HepG2 (cell line): ENCODE results near the gene DNLZ. TPM values are rescaled to one million over a fixed set of nuclear protein-coding genes. Genes with fewer than 3 reads are reported as not detected.

Experiments
- ATAC-seq: fragments of 200-7000 bp; cut with Tn5 transposase; 3 replicates; pipeline ENCODE4 v1.9.1; 2020; ENCODE audit warnings: mild to moderate bottlenecking, moderate library complexity
- BruUV-seq: library from RNA; stranded (reverse); fragments of 400-500 nt; replicated peaks from 2 replicates; lab custom pipeline; 2021; lab: Mats Ljungman, UMichigan
- CTCF ChIA-PET: fragments of 300-600 bp; formaldehyde crosslinking; extraction: SDS; loops from one replicate; lab custom pipeline; 2021; ENCODE audit warnings: low total read pairs, inconsistent platforms, low intra/inter-chr PET ratio; lab: Yijun Ruan, JAX
- POLR2A ChIA-PET: fragments of 350-600 bp; sonication (Branson Sonifier 250); formaldehyde crosslinking; loops from one replicate; lab custom pipeline; 2020; ENCODE audit warnings: antibody characterized with exemption, inconsistent platforms; lab: Yijun Ruan, JAX
- DNase-seq: peaks from one replicate; pipeline ENCODE4 v3.0.0-alpha.2; 2015; ENCODE audit warnings: low spot score
- FAIRE-seq: peaks from 3 replicates; lab custom pipeline; 2011; peaks lifted over from hg19 to GRCh38; lab: Jason Lieb, UNC
- H2AFZ ChIP-seq: one replicate; pipeline ENCODE4 v1.6.1; 2011; ENCODE audit warnings: low read length, inconsistent platforms
- H3K27ac ChIP-seq: fragments of 300-600 bp; 3 replicates; pipeline ENCODE4 v1.8.0; 2011; ENCODE audit warnings: mixed run types, mild to moderate bottlenecking, mixed read lengths, low read length, inconsistent platforms; ENCODE audit not compliant: insufficient read depth; ENCODE audit errors: extremely low read length
- H3K27me3 ChIP-seq, 2 experiments: fragments of 200-600 bp in 1 of 2; 2 replicates in 1 of 2; 3 replicates in 1 of 2; pipeline versions ENCODE4 v1.6.0 to v1.8.0; 2011; ENCODE audit warnings: low read length in 2 of 2, mild to moderate bottlenecking in 2 of 2, moderate library complexity in 2 of 2, inconsistent platforms in 1 of 2; ENCODE audit not compliant: insufficient read depth in 2 of 2, control insufficient read depth in 1 of 2
- H3K36me3 ChIP-seq, 2 experiments: fragments of 200-600 bp in 1 of 2; replicated peaks in 1 of 2; 2 replicates in 1 of 2; 3 replicates in 1 of 2; pipeline versions ENCODE4 v1.5.1 to v1.8.0; 2011; ENCODE audit warnings: low read length in 2 of 2, inconsistent platforms in 1 of 2; ENCODE audit not compliant: insufficient read depth in 2 of 2, control insufficient read depth in 1 of 2
- H3K4me1 ChIP-seq: 2 replicates; pipeline ENCODE4 v1.5.1; 2012; ENCODE audit warnings: low read length, inconsistent platforms; ENCODE audit not compliant: insufficient read depth
- H3K4me2 ChIP-seq: 2 replicates; pipeline ENCODE4 v1.6.0; 2011; ENCODE audit warnings: low read depth, low read length, inconsistent platforms
- H3K4me3 ChIP-seq, 3 experiments: fragments of 200-600 bp in 1 of 3; sonication (generic), shearing (Covaris generic) in 1 of 3; replicated peaks in 1 of 3; 2 replicates each; pipeline ENCODE4 v1.5.1; 2011 to 2016; ENCODE audit warnings: low read length in 3 of 3, inconsistent platforms in 2 of 3, low read depth in 2 of 3, mild to moderate bottlenecking in 2 of 3, control low read depth in 1 of 3, mixed read lengths in 1 of 3; ENCODE audit not compliant: insufficient read depth in 1 of 3
- H3K79me2 ChIP-seq: one replicate; pipeline ENCODE4 v1.6.1; 2011; ENCODE audit warnings: low read length, inconsistent platforms; ENCODE audit not compliant: insufficient read depth
- H3K9ac ChIP-seq: 2 replicates; pipeline ENCODE4 v1.6.0; 2011; ENCODE audit warnings: mild to moderate bottlenecking, low read depth, low read length, inconsistent platforms; ENCODE audit not compliant: insufficient read depth
- H3K9me3 ChIP-seq: 2 replicates; pipeline ENCODE4 v1.5.1; 2012; ENCODE audit warnings: mild to moderate bottlenecking, low read length
- H4K20me1 ChIP-seq: 2 replicates; pipeline ENCODE4 v1.6.0; 2011; ENCODE audit warnings: inconsistent platforms, mild to moderate bottlenecking, low read length, moderate library complexity; ENCODE audit not compliant: insufficient read depth
- SRSF1 ChIP-seq: fragments of 200-400 bp; formaldehyde crosslinking; optimal IDR thresholded peaks from 2 replicates; pipeline ENCODE3; 2017; ENCODE audit warnings: mild to moderate bottlenecking, low read depth, low read length, moderate library complexity
- ZFP62 ChIP-seq: sonication (generic); formaldehyde crosslinking; IDR thresholded peaks from 2 replicates; pipeline ENCODE4 v1.4.0; 2020; ENCODE audit warnings: missing genetic modification reagents
- ZNF12 ChIP-seq: sonication (generic); formaldehyde crosslinking; IDR thresholded peaks from 2 replicates; pipeline ENCODE4 v1.5.0; 2020; ENCODE audit warnings: missing genetic modification reagents
- ZNF138 ChIP-seq: sonication (generic); formaldehyde crosslinking; IDR thresholded peaks from 2 replicates; pipeline ENCODE4 v1.5.0; 2020; ENCODE audit warnings: mild to moderate bottlenecking, low read depth, missing genetic modification reagents
- WGBS: methylation state at CpG from one replicate; pipeline ENCODE4 v1.1.6; 2017; ENCODE audit warnings: low lambda C conversion rate; 5-methylcytosine and 5-hydroxymethylcytosine counted together
- in situ Hi-C: cut with HindIII; loops from 2 replicates; pipeline ENCODE4 v1.10.0; 2017; ENCODE audit warnings: low pct_unique_long_range_greater_than_20kb; ENCODE audit not compliant: extremely low pct_ligation_motif_present
- intact Hi-C: fragments of 100-400 bp; cut with micrococcal nuclease; formaldehyde crosslinking; loops from one replicate; pipeline ENCODE4 v1.10.0; 2022; ENCODE audit not compliant: unreplicated experiment
- polyA plus RNA-seq, 8 experiments: library from polyadenylated mRNA; depleted of rRNA in 3 of 8; stranded (reverse) in 7 of 8; unstranded in 1 of 8; fragments of >200 nt; fragmentation: Illumina TruSeq in 4 of 8; extraction: Trizol in 4 of 8; gene quantifications; 2 replicates each; pipeline versions ENCODE4 v1.2.1 to v1.2.3, GENCODE V29; 2011 to 2016; ENCODE audit warnings: low read depth in 4 of 8, missing spikeins in 1 of 8, mixed read lengths in 1 of 8; ENCODE audit not compliant: insufficient read depth in 1 of 8
- total RNA-seq, 5 experiments: library from RNA; depleted of rRNA; stranded (reverse); fragments of >200 nt; fragmentation: Illumina TruSeq; extraction: Trizol; gene quantifications; 2 replicates each; pipeline ENCODE4 v1.2.3, GENCODE V29; 2016; ENCODE audit warnings: low read depth in 1 of 5
- TF ChIP-seq, protein P1 (sequence below): sonication (generic); formaldehyde crosslinking; IDR thresholded peaks from 2 replicates; pipeline ENCODE4 v1.8.0; 2022; ENCODE audit warnings: mild to moderate bottlenecking, missing genetic modification reagents, borderline replicate concordance
- TF ChIP-seq, protein P2 (sequence below): sonication (generic); formaldehyde crosslinking; IDR thresholded peaks from 2 replicates; pipeline ENCODE4 v1.4.0; 2020; ENCODE audit warnings: missing genetic modification reagents, borderline replicate concordance
- TF ChIP-seq, protein P3 (sequence below): sonication (generic); formaldehyde crosslinking; IDR thresholded peaks from 2 replicates; pipeline ENCODE4 v1.4.0; 2020; ENCODE audit warnings: missing genetic modification reagents
- TF ChIP-seq, protein P4 (sequence below): sonication (generic); formaldehyde crosslinking; IDR thresholded peaks from 2 replicates; pipeline ENCODE4 v1.4.0; 2020; ENCODE audit warnings: mild to moderate bottlenecking, low read depth, missing genetic modification reagents
- TF ChIP-seq, protein P5 (sequence below): sonication (generic); formaldehyde crosslinking; conservative IDR thresholded peaks from 2 replicates; pipeline ENCODE4 v1.4.0; 2020; ENCODE audit warnings: missing genetic modification reagents

The DNLZ gene
- total and polyA plus RNA-seq, 2 of the 13 experiments (the other 11 are each of a cell fraction or from before 2014, with no cell fraction given): 3.4 to 8.0 TPM

DNA sequence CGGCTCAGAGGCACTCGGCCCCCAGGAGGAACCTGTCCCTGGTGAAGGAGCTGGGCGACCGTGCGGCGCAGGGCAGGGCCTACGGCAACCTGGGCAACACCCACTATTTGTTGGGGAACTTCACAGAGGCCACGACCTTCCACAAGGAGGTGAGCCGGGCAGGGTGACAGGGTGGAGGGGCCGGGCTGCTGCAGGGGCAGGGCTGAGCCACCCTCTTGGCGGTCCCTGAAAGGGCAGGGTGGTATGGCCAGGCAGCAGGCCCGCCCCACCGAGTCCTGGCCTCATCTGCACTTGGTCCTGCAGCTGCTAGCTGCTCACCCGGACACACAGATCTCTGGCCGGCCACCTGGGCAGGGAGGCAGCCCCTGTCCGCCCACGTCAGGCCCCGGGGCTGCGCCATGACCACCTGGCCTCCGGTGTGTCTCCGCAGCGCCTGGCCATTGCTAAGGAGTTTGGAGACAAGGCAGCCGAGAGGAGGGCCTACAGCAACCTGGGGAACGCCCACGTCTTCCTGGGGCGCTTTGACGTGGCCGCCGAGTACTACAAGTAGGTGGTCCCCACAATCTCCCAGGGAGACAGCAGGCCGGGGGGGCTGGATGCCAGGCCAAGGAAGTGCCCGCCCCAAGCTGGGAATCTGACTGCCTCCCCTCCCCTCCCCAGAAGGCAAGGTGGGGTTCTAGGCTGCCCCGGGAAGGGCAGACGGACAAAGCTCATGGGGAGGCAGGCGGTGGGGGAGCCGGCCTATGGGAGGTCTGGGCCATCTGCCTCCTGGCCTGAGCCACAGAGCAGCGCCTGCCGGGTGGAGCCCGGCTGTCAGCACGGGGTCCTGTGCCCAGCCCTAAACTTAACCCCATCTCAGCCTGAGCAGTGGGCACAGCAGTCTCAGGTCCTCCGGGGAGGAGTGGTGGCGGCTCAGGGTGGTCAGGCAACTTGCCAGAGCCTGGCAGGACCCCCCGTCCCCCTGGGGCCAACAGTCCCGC lies 25.8 kb downstream of the DNLZ start:
- POLR2A ChIA-PET: interaction anchor here (1.0 kb wide), 1 partner anchor 8 kb away, joined by 4 read pairs; no protein-coding TSS in a partner anchor
- Histone ChIP-seq H4K20me1 (no peaks in the 10 kb centered on the region), H3K4me3 (no peak overlapping the region), H3K27ac (no peak overlapping the region), H3K4me1 (peaks cover 30% of the 10 kb centered on the region), H2AFZ (no peak overlapping the region), H3K4me2 (no peak overlapping the region), H3K9me3 (no peaks in the 10 kb centered on the region), H3K79me2 (no peaks in the 10 kb centered on the region), H3K36me3 (no peaks in the 10 kb centered on the region), H3K9ac (no peak overlapping the region), H3K27me3 (peaks cover 4 to 15% of the 10 kb centered on the region in 2 experiments; a peak in 3 of 5 replicates)
- in situ Hi-C loops: loop anchor here (25.0 kb wide), 1 partner anchor 300 kb away; no protein-coding TSS in a partner anchor
- no TSS peak for BruUV-seq
- FAIRE-seq (no peak), DNase-seq (no peak), ATAC-seq (no peak)
- 53% methylated on average over 6 of the region's 43 CpGs for WGBS
- CTCF ChIA-PET: no interaction called here
- intact Hi-C loops: loop anchor here (5.0 kb wide), 1 partner anchor 35 kb away; the partner anchor contains the start of gene CARD9
- TF ChIP-seq, protein P1, sequence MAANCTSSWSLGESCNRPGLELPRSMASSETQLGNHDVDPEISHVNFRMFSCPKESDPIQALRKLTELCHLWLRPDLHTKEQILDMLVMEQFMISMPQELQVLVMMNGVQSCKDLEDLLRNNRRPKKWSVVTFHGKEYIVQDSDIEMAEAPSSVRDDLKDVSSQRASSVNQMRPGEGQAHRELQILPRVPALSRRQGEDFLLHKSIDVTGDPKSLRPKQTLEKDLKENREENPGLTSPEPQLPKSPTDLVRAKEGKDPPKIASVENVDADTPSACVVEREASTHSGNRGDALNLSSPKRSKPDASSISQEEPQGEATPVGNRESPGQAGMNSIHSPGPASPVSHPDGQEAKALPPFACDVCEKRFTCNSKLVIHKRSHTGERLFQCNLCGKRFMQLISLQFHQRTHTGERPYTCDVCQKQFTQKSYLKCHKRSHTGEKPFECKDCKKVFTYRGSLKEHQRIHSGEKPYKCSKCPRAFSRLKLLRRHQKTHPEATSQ (CRISPR knock-in tag): no peak
- TF ChIP-seq, protein P2, sequence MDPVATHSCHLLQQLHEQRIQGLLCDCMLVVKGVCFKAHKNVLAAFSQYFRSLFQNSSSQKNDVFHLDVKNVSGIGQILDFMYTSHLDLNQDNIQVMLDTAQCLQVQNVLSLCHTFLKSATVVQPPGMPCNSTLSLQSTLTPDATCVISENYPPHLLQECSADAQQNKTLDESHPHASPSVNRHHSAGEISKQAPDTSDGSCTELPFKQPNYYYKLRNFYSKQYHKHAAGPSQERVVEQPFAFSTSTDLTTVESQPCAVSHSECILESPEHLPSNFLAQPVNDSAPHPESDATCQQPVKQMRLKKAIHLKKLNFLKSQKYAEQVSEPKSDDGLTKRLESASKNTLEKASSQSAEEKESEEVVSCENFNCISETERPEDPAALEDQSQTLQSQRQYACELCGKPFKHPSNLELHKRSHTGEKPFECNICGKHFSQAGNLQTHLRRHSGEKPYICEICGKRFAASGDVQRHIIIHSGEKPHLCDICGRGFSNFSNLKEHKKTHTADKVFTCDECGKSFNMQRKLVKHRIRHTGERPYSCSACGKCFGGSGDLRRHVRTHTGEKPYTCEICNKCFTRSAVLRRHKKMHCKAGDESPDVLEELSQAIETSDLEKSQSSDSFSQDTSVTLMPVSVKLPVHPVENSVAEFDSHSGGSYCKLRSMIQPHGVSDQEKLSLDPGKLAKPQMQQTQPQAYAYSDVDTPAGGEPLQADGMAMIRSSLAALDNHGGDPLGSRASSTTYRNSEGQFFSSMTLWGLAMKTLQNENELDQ (CRISPR knock-in tag): no peak
- TF ChIP-seq, protein P3, sequence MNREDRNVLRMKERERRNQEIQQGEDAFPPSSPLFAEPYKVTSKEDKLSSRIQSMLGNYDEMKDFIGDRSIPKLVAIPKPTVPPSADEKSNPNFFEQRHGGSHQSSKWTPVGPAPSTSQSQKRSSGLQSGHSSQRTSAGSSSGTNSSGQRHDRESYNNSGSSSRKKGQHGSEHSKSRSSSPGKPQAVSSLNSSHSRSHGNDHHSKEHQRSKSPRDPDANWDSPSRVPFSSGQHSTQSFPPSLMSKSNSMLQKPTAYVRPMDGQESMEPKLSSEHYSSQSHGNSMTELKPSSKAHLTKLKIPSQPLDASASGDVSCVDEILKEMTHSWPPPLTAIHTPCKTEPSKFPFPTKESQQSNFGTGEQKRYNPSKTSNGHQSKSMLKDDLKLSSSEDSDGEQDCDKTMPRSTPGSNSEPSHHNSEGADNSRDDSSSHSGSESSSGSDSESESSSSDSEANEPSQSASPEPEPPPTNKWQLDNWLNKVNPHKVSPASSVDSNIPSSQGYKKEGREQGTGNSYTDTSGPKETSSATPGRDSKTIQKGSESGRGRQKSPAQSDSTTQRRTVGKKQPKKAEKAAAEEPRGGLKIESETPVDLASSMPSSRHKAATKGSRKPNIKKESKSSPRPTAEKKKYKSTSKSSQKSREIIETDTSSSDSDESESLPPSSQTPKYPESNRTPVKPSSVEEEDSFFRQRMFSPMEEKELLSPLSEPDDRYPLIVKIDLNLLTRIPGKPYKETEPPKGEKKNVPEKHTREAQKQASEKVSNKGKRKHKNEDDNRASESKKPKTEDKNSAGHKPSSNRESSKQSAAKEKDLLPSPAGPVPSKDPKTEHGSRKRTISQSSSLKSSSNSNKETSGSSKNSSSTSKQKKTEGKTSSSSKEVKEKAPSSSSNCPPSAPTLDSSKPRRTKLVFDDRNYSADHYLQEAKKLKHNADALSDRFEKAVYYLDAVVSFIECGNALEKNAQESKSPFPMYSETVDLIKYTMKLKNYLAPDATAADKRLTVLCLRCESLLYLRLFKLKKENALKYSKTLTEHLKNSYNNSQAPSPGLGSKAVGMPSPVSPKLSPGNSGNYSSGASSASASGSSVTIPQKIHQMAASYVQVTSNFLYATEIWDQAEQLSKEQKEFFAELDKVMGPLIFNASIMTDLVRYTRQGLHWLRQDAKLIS: no peak
- no peak for TF ChIP-seq ZNF138 (CRISPR knock-in tag)
- TF ChIP-seq ZFP62: no peak
- TF ChIP-seq, protein P4, sequence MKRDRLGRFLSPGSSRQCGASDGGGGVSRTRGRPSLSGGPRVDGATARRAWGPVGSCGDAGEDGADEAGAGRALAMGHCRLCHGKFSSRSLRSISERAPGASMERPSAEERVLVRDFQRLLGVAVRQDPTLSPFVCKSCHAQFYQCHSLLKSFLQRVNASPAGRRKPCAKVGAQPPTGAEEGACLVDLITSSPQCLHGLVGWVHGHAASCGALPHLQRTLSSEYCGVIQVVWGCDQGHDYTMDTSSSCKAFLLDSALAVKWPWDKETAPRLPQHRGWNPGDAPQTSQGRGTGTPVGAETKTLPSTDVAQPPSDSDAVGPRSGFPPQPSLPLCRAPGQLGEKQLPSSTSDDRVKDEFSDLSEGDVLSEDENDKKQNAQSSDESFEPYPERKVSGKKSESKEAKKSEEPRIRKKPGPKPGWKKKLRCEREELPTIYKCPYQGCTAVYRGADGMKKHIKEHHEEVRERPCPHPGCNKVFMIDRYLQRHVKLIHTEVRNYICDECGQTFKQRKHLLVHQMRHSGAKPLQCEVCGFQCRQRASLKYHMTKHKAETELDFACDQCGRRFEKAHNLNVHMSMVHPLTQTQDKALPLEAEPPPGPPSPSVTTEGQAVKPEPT: no peak
- TF ChIP-seq ZNF12 (CRISPR knock-in tag): no peak
- TF ChIP-seq SRSF1: no peak
- TF ChIP-seq, protein P5, sequence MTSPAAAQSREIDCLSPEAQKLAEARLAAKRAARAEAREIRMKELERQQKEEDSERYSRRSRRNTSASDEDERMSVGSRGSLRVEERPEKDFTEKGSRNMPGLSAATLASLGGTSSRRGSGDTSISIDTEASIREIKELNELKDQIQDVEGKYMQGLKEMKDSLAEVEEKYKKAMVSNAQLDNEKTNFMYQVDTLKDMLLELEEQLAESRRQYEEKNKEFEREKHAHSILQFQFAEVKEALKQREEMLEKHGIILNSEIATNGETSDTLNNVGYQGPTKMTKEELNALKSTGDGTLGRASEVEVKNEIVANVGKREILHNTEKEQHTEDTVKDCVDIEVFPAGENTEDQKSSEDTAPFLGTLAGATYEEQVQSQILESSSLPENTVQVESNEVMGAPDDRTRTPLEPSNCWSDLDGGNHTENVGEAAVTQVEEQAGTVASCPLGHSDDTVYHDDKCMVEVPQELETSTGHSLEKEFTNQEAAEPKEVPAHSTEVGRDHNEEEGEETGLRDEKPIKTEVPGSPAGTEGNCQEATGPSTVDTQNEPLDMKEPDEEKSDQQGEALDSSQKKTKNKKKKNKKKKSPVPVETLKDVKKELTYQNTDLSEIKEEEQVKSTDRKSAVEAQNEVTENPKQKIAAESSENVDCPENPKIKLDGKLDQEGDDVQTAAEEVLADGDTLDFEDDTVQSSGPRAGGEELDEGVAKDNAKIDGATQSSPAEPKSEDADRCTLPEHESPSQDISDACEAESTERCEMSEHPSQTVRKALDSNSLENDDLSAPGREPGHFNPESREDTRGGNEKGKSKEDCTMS (CRISPR knock-in tag): no peak
